Measurements from ENCODE around the gene ATAD3B.

The ATAD3B gene

GRCh38 chr1:1528301-1529267, 57.0 kb downstream of the ATAD3B start:
- H3K4me3 ChIP-seq (ENCODE audit: low read depth, low read length) = no peak overlapping the region
- no peak overlapping the region for H2BK120ac ChIP-seq (ENCODE audit: insufficient read depth, low read length, poor library complexity)
- WGBS (ENCODE audit: extremely low coverage, insufficient coverage, insufficient read length) = no CpG with 5 or more reads among the region's 37 CpGs
- H2AFZ ChIP-seq (ENCODE audit: insufficient read depth, low read length, poor library complexity) = no peak overlapping the region
- H3K14ac ChIP-seq (ENCODE audit: low read length) = no peak overlapping the region
- H2BK5ac ChIP-seq (ENCODE audit: low read depth, low read length, poor library complexity) = no peak overlapping the region
- no peak overlapping the region for H4K12ac ChIP-seq (ENCODE audit: low read depth, low read length)
- no peaks in the 10 kb centered on the region for H3K4me1 ChIP-seq (ENCODE audit: control insufficient read depth in 1 of 2, insufficient read depth in 2 of 2, low read length in 2 of 2)
- no peaks in the 10 kb centered on the region for H3K27me3 ChIP-seq (ENCODE audit: insufficient read depth, low read length)
- no peak overlapping the region for H2AK5ac ChIP-seq (ENCODE audit: low read length)
- no peak overlapping the region for H3K9ac ChIP-seq (ENCODE audit: low read length)
- H3K27ac ChIP-seq (ENCODE audit: low read depth, low read length) = no peak overlapping the region
- no peak overlapping the region for H3K4me2 ChIP-seq (ENCODE audit: low read length)
- no peak overlapping the region for H2BK12ac ChIP-seq (ENCODE audit: low read length)
- H3K18ac ChIP-seq (ENCODE audit: low read length) = no peak overlapping the region
- no peak overlapping the region for H3K4ac ChIP-seq (ENCODE audit: low read depth, low read length)
- H4K8ac ChIP-seq (ENCODE audit: low read depth, low read length) = no peak overlapping the region
- DNase-seq = no peak
- H3K79me2 ChIP-seq (ENCODE audit: control insufficient read depth, insufficient read depth, low read length, poor library complexity) = no peaks in the 10 kb centered on the region
- peaks cover 9% of the 10 kb centered on the region for H3K9me3 ChIP-seq (ENCODE audit: insufficient read depth, low read depth, low read length)
- no peaks in the 10 kb centered on the region for H3K79me1 ChIP-seq (ENCODE audit: low read length)
- peaks cover 57% of the 10 kb centered on the region in 2 experiments for H3K36me3 ChIP-seq (ENCODE audit: control insufficient read depth in 1 of 2, insufficient read depth in 2 of 2, low read length in 2 of 2)
- H4K91ac ChIP-seq (ENCODE audit: low read depth, low read length) = no peak overlapping the region
- no peak overlapping the region for H3K23ac ChIP-seq (ENCODE audit: low read length)

GRCh38 chr1:1529321-1529720, 57.8 kb downstream of the ATAD3B start:
- Histone ChIP-seq H3K18ac (ENCODE audit: low read length) (no peak overlapping the region), H3K79me2 (ENCODE audit: control insufficient read depth, insufficient read depth, low read length, poor library complexity) (no peaks in the 10 kb centered on the region), H4K8ac (ENCODE audit: low read depth, low read length) (no peak overlapping the region), H3K27ac (ENCODE audit: low read depth, low read length) (no peak overlapping the region), H3K9ac (ENCODE audit: low read length) (no peak overlapping the region), H3K9me3 (ENCODE audit: insufficient read depth, low read depth, low read length) (peaks cover 9% of the 10 kb centered on the region), H3K4me1 (ENCODE audit: control insufficient read depth in 1 of 2, insufficient read depth in 2 of 2, low read length in 2 of 2) (no peaks in the 10 kb centered on the region), H3K4ac (ENCODE audit: low read depth, low read length) (no peak overlapping the region), H3K36me3 (ENCODE audit: control insufficient read depth in 1 of 2, insufficient read depth in 2 of 2, low read length in 2 of 2) (peaks cover 55 to 56% of the 10 kb centered on the region in 2 experiments), H3K23ac (ENCODE audit: low read length) (no peak overlapping the region), H2AK5ac (ENCODE audit: low read length) (no peak overlapping the region), H2BK5ac (ENCODE audit: low read depth, low read length, poor library complexity) (no peak overlapping the region), H2BK120ac (ENCODE audit: insufficient read depth, low read length, poor library complexity) (no peak overlapping the region), H3K4me2 (ENCODE audit: low read length) (no peak overlapping the region), H3K79me1 (ENCODE audit: low read length) (no peaks in the 10 kb centered on the region), H2AFZ (ENCODE audit: insufficient read depth, low read length, poor library complexity) (no peak overlapping the region), H3K14ac (ENCODE audit: low read length) (no peak overlapping the region), H4K12ac (ENCODE audit: low read depth, low read length) (no peak overlapping the region), H3K4me3 (ENCODE audit: low read depth, low read length) (no peak overlapping the region), H4K91ac (ENCODE audit: low read depth, low read length) (no peak overlapping the region), H3K27me3 (ENCODE audit: insufficient read depth, low read length) (no peaks in the 10 kb centered on the region), H2BK12ac (ENCODE audit: low read length) (no peak overlapping the region)
- no peak for DNase-seq
- WGBS (ENCODE audit: extremely low coverage, insufficient coverage, insufficient read length) = no CpG with 5 or more reads among the region's 18 CpGs

GRCh38 chr1:1529936-1530335, 58.4 kb downstream of the ATAD3B start:
- no peaks in the 10 kb centered on the region for H3K79me1 ChIP-seq (ENCODE audit: low read length)
- no peak for DNase-seq
- no peaks in the 10 kb centered on the region for H3K4me1 ChIP-seq (ENCODE audit: control insufficient read depth in 1 of 2, insufficient read depth in 2 of 2, low read length in 2 of 2)
- no peak overlapping the region for H2BK12ac ChIP-seq (ENCODE audit: low read length)
- H3K27me3 ChIP-seq (ENCODE audit: insufficient read depth, low read length) = no peaks in the 10 kb centered on the region
- H2BK120ac ChIP-seq (ENCODE audit: insufficient read depth, low read length, poor library complexity) = no peak overlapping the region
- no peak overlapping the region for H3K18ac ChIP-seq (ENCODE audit: low read length)
- H3K4me2 ChIP-seq (ENCODE audit: low read length) = no peak overlapping the region
- peaks cover 56% of the 10 kb centered on the region in 2 experiments for H3K36me3 ChIP-seq (ENCODE audit: control insufficient read depth in 1 of 2, insufficient read depth in 2 of 2, low read length in 2 of 2)
- H4K8ac ChIP-seq (ENCODE audit: low read depth, low read length) = no peak overlapping the region
- no peak overlapping the region for H3K23ac ChIP-seq (ENCODE audit: low read length)
- H3K79me2 ChIP-seq (ENCODE audit: control insufficient read depth, insufficient read depth, low read length, poor library complexity) = no peaks in the 10 kb centered on the region
- H3K4me3 ChIP-seq (ENCODE audit: low read depth, low read length) = no peak overlapping the region
- H2AK5ac ChIP-seq (ENCODE audit: low read length) = no peak overlapping the region
- H3K27ac ChIP-seq (ENCODE audit: low read depth, low read length) = no peak overlapping the region
- no peak overlapping the region for H2AFZ ChIP-seq (ENCODE audit: insufficient read depth, low read length, poor library complexity)
- no peak overlapping the region for H3K4ac ChIP-seq (ENCODE audit: low read depth, low read length)
- no CpG with 5 or more reads among the region's 8 CpGs for WGBS (ENCODE audit: extremely low coverage, insufficient coverage, insufficient read length)
- H3K9me3 ChIP-seq (ENCODE audit: insufficient read depth, low read depth, low read length) = peaks cover 9% of the 10 kb centered on the region
- no peak overlapping the region for H3K14ac ChIP-seq (ENCODE audit: low read length)
- H3K9ac ChIP-seq (ENCODE audit: low read length) = no peak overlapping the region
- no peak overlapping the region for H2BK5ac ChIP-seq (ENCODE audit: low read depth, low read length, poor library complexity)
- H4K91ac ChIP-seq (ENCODE audit: low read depth, low read length) = no peak overlapping the region
- no peak overlapping the region for H4K12ac ChIP-seq (ENCODE audit: low read depth, low read length)

GRCh38 chr1:1531947-1532346, 60.4 kb downstream of the ATAD3B start:
- H4K8ac ChIP-seq (ENCODE audit: low read depth, low read length) = no peak overlapping the region
- no peak overlapping the region for H3K23ac ChIP-seq (ENCODE audit: low read length)
- no peak for DNase-seq
- no peak overlapping the region for H3K4ac ChIP-seq (ENCODE audit: low read depth, low read length)
- H3K9me3 ChIP-seq (ENCODE audit: insufficient read depth, low read depth, low read length) = peaks cover 9% of the 10 kb centered on the region
- no peak overlapping the region for H3K14ac ChIP-seq (ENCODE audit: low read length)
- no peak overlapping the region for H3K27ac ChIP-seq (ENCODE audit: low read depth, low read length)
- H4K12ac ChIP-seq (ENCODE audit: low read depth, low read length) = no peak overlapping the region
- no CpG with 5 or more reads among the region's 4 CpGs for WGBS (ENCODE audit: extremely low coverage, insufficient coverage, insufficient read length)
- no peak overlapping the region for H3K4me3 ChIP-seq (ENCODE audit: low read depth, low read length)
- H2AK5ac ChIP-seq (ENCODE audit: low read length) = no peak overlapping the region
- H3K36me3 ChIP-seq (ENCODE audit: control insufficient read depth in 1 of 2, insufficient read depth in 2 of 2, low read length in 2 of 2) = peaks cover 50% of the 10 kb centered on the region in 2 experiments
- H2BK12ac ChIP-seq (ENCODE audit: low read length) = no peak overlapping the region
- no peak overlapping the region for H2BK120ac ChIP-seq (ENCODE audit: insufficient read depth, low read length, poor library complexity)
- H3K4me2 ChIP-seq (ENCODE audit: low read length) = no peak overlapping the region
- H2BK5ac ChIP-seq (ENCODE audit: low read depth, low read length, poor library complexity) = no peak overlapping the region
- no peaks in the 10 kb centered on the region for H3K79me1 ChIP-seq (ENCODE audit: low read length)
- H3K27me3 ChIP-seq (ENCODE audit: insufficient read depth, low read length) = no peaks in the 10 kb centered on the region
- H3K18ac ChIP-seq (ENCODE audit: low read length) = no peak overlapping the region
- no peaks in the 10 kb centered on the region for H3K79me2 ChIP-seq (ENCODE audit: control insufficient read depth, insufficient read depth, low read length, poor library complexity)
- H3K9ac ChIP-seq (ENCODE audit: low read length) = no peak overlapping the region
- no peaks in the 10 kb centered on the region for H3K4me1 ChIP-seq (ENCODE audit: control insufficient read depth in 1 of 2, insufficient read depth in 2 of 2, low read length in 2 of 2)
- no peak overlapping the region for H2AFZ ChIP-seq (ENCODE audit: insufficient read depth, low read length, poor library complexity)
- no peak overlapping the region for H4K91ac ChIP-seq (ENCODE audit: low read depth, low read length)

Data from trophoblast cell (in vitro differentiated cells and primary cell).